Neutrophil (primary cell): Measurements from ENCODE around the gene MRPS34.

Source experiments
- H3K27ac ChIP-seq: fragments of 200-600 bp; sonication (generic); 2 replicates; pipeline ENCODE4 v1.5.1; 2016; ENCODE audit warnings: mild to moderate bottlenecking, moderate library complexity
- H3K27me3 ChIP-seq: fragments of 200-600 bp; sonication (generic); 2 replicates; pipeline ENCODE4 v1.6.0; 2016; ENCODE audit warnings: mild to moderate bottlenecking
- H3K36me3 ChIP-seq: fragments of 200-600 bp; sonication (generic); 2 replicates; pipeline ENCODE4 v1.5.1; 2017
- H3K4me1 ChIP-seq, 2 experiments: fragments of 200-600 bp in 1 of 2; sonication (generic) in 1 of 2; 1 replicate in 1 of 2; 2 replicates in 1 of 2; pipeline versions ENCODE4 v1.5.1 to v1.6.1; 2013 to 2016; ENCODE audit warnings: low read depth in 1 of 2, low read length in 1 of 2, mild to moderate bottlenecking in 1 of 2, moderate library complexity in 1 of 2; ENCODE audit not compliant: control insufficient read depth in 1 of 2, insufficient read depth in 1 of 2
- H3K4me3 ChIP-seq, 2 experiments: fragments of 200-600 bp in 1 of 2; sonication (generic) in 1 of 2; 1 replicate in 1 of 2; 2 replicates in 1 of 2; pipeline ENCODE4 v1.5.1; 2013 to 2016; ENCODE audit warnings: low read depth in 1 of 2, low read length in 1 of 2, mild to moderate bottlenecking in 1 of 2, moderate library complexity in 1 of 2
- H3K9me3 ChIP-seq: fragments of 200-600 bp; sonication (generic); 2 replicates; pipeline ENCODE4 v1.5.1; 2016
- TF ChIP-seq, protein P1 (sequence below): fragments of 200-600 bp; sonication (generic); IDR thresholded peaks from 2 replicates; pipeline ENCODE4 v1.5.1; 2016; ENCODE audit warnings: antibody characterized with exemption

MRPS34 gene

GRCh38 chr16:1768061-1768766 lies 4.7 kb downstream of the MRPS34 start:
- no peaks in the 10 kb centered on the region for H3K9me3 ChIP-seq
- H3K4me1 ChIP-seq: peaks cover 21 to 31% of the 10 kb centered on the region in 2 experiments
- H3K4me3 ChIP-seq: no peak overlapping the region
- TF ChIP-seq, protein P1, sequence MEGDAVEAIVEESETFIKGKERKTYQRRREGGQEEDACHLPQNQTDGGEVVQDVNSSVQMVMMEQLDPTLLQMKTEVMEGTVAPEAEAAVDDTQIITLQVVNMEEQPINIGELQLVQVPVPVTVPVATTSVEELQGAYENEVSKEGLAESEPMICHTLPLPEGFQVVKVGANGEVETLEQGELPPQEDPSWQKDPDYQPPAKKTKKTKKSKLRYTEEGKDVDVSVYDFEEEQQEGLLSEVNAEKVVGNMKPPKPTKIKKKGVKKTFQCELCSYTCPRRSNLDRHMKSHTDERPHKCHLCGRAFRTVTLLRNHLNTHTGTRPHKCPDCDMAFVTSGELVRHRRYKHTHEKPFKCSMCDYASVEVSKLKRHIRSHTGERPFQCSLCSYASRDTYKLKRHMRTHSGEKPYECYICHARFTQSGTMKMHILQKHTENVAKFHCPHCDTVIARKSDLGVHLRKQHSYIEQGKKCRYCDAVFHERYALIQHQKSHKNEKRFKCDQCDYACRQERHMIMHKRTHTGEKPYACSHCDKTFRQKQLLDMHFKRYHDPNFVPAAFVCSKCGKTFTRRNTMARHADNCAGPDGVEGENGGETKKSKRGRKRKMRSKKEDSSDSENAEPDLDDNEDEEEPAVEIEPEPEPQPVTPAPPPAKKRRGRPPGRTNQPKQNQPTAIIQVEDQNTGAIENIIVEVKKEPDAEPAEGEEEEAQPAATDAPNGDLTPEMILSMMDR: no peak
- H3K27ac ChIP-seq: no peak overlapping the region
- peaks cover 8% of the 10 kb centered on the region for H3K27me3 ChIP-seq
- peaks cover 65% of the 10 kb centered on the region for H3K36me3 ChIP-seq

DNA sequence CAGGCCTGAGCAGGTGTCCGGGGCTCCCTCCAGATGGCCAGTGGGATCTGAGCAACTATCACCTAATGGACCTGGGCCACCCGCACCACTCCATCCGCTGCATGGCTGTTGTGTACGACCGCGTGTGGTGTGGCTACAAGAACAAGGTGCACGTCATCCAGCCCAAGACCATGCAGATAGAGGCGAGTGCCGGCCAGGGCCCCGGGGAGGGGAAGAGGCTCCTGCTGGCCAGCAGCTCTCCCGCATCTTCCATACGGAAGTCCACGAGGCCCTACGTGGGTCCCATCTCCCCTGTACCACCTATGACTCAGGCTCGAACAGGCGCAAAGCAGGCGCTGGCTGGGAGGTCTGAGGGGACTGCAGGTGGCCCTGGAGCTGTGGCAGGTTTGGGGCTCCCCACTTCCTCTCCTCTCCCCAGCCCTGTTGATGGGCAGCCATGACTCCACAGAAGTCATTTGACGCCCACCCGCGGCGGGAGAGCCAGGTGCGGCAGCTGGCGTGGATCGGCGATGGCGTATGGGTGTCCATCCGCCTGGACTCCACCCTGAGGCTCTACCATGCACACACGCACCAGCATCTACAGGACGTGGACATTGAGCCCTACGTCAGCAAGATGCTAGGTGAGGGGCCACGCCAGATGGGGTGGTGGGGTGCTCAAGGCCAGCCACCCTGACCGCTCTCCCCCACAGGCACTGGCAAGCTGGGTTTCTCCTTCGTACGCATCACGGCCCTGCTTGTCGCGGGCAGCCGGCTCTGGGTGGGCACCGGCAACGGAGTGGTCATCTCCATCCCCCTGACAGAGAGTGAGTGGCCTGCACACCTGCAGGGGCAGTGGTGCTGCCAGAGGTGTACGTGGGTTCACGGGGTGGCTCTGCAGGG lies 5.6 kb downstream of the MRPS34 start:
- Histone ChIP-seq H3K4me1 (peaks cover 16 to 24% of the 10 kb centered on the region in 2 experiments), H3K9me3 (no peaks in the 10 kb centered on the region), H3K36me3 (peaks cover 73% of the 10 kb centered on the region), H3K4me3 (no peak overlapping the region), H3K27ac (no peak overlapping the region), H3K27me3 (peaks cover 8% of the 10 kb centered on the region)
- TF ChIP-seq, protein P1: no peak

DNA sequence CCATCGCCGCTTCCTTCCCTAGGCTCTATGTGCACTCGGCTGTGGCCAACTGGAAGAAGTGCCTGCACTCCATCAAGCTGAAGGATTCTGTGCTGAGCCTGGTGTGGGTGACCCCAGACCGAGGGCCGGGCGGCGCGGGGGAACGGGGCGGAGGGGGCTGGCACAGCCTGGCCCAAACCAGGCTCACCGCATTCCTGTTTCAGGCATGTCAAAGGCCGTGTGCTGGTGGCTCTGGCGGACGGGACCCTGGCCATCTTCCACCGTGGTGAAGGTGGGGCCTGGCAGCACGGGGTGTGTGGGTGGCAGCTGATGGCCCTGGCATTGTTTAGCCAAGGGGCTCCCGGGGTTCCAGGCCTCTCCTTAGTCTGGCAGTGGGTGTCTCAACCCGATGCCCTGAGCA lies 6.2 kb downstream of the MRPS34 start:
- Histone ChIP-seq H3K4me3 (no peak overlapping the region), H3K27me3 (peaks cover 8% of the 10 kb centered on the region), H3K27ac (no peak overlapping the region), H3K36me3 (peaks cover 80% of the 10 kb centered on the region), H3K4me1 (peaks cover 10 to 17% of the 10 kb centered on the region in 2 experiments), H3K9me3 (no peaks in the 10 kb centered on the region)
- TF ChIP-seq, protein P1: no peak

DNA sequence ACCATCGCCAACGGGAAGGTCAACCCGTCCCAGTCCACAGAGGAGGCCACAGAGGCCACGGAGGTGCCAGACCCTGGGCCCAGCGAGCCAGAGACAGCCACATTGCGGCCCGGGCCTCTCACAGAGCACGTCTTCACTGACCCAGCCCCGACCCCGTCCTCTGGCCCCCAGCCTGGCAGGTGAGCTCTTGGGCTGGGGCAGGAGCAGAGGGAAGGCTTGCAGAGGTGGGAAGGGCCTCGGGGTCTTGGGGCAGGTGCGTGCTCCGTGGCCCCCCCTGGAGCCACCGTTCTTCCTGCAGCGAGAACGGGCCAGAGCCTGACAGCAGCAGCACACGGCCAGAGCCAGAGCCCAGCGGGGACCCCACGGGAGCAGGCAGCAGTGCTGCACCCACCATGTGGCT lies 6.7 kb downstream of the MRPS34 start:
- Histone ChIP-seq H3K27ac (no peak overlapping the region), H3K4me1 (peaks cover 9 to 13% of the 10 kb centered on the region in 2 experiments), H3K36me3 (peaks cover 84% of the 10 kb centered on the region), H3K27me3 (peaks cover 8% of the 10 kb centered on the region), H3K9me3 (no peaks in the 10 kb centered on the region), H3K4me3 (no peak overlapping the region)
- TF ChIP-seq, protein P1: no peak

- TF ChIP-seq, protein P1: no peak
- Histone ChIP-seq H3K27me3 (peaks cover 7% of the 10 kb centered on the region), H3K36me3 (peaks cover 88% of the 10 kb centered on the region), H3K4me3 (no peak overlapping the region), H3K4me1 (peaks cover 8 to 9% of the 10 kb centered on the region in 2 experiments), H3K9me3 (no peaks in the 10 kb centered on the region), H3K27ac (no peak overlapping the region)
Measured at GRCh38 chr16:1765826-1766225, 7.1 kb downstream of the MRPS34 start.
